ENCODE measurements around the gene CYTH4.

DNA sequence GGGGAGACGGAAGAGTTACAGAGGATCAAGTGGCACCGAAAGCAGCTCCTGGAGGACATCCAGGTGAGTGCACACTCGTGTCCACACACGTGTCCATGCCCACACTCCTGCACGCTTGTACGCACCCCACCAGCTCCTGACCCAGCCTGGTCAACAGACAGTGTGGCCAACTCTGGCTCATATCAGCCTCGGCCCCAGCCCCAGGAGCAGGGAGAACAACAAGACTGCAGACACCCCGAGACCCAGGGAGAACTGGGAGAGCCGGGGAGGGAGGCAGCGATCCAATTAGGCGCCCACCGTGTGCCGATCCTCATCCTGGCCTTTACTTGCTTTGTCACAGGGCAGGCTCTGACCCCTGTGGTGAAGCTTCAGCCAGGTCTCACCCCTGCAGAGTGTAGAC lies 10.3 kb downstream of the CYTH4 start:
- TF ChIP-seq POLR2A (IDR thresholded peaks at IDR 0.05) (no peak), POLR2AphosphoS5 (IDR thresholded peaks at IDR 0.05) (no peak), EP300 (IDR thresholded peaks at IDR 0.05) (no peak)
- TF ChIP-seq, protein P1, sequence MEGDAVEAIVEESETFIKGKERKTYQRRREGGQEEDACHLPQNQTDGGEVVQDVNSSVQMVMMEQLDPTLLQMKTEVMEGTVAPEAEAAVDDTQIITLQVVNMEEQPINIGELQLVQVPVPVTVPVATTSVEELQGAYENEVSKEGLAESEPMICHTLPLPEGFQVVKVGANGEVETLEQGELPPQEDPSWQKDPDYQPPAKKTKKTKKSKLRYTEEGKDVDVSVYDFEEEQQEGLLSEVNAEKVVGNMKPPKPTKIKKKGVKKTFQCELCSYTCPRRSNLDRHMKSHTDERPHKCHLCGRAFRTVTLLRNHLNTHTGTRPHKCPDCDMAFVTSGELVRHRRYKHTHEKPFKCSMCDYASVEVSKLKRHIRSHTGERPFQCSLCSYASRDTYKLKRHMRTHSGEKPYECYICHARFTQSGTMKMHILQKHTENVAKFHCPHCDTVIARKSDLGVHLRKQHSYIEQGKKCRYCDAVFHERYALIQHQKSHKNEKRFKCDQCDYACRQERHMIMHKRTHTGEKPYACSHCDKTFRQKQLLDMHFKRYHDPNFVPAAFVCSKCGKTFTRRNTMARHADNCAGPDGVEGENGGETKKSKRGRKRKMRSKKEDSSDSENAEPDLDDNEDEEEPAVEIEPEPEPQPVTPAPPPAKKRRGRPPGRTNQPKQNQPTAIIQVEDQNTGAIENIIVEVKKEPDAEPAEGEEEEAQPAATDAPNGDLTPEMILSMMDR (IDR thresholded peaks at IDR 0.05), result no peak

Measured in stomach (tissue), 4 donors.